ENCODE data around the gene C5orf34.
"Not testable (repeated sequence)": the region's sequence is repeated elsewhere in the genome, so short reads cannot be mapped to it uniquely, and the experiment has no call there.

C5orf34 gene

DNA sequence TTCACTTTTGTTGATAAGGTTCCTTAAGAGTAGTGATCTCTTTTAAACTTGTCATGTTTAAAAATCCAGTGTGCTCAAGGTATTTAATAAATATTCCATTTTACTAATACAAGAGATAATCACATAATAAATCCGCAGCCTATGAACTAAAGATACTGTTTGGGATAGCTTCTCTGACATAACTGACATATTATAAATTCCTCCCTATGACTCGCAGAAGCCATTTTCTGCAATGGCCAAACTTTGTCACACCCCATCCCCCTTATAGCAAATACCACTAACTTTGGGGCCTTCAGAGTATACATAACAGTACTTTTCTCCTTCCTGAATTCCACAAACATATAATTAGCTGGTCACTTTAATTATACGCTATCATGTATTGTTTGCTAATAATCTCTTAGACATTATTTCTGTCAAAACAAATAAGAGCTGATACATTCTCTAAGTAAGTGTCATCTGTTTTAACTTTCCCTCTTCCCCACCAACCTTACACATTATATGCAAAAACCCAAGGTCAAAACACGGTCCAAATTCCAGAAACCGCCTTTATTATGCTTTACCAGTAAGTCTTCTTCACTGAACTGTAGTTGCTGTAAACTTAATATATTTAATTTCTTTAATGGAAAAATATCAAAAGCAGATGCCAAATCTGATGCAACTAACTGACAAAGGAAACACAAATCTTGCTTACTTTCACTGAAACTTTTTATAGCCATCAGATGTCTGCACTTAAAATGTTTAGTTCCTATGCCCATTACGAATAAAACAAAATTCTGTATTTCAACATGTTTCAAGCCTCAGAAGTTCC lies 32.3 kb downstream of the C5orf34 start:
- H3K27me3 ChIP-seq (ENCODE audit: control insufficient read depth in 1 of 2, insufficient read depth in 2 of 2, low read length in 2 of 2): no peaks in the 10 kb centered on the region
- no peaks in the 10 kb centered on the region for H3K36me3 ChIP-seq (ENCODE audit: insufficient read depth, low read length)
- H3K9ac ChIP-seq (ENCODE audit: low read length): peak overlapping the region; percentile 86
- H3K4me3 ChIP-seq (ENCODE audit: low read depth in 1 of 2, low read length in 2 of 2): peak overlapping the region; percentile 89 to 92
- H3K27ac ChIP-seq (ENCODE audit: low read depth, low read length): peak overlapping the region; percentile 89
- no peaks in the 10 kb centered on the region for H3K9me3 ChIP-seq (ENCODE audit: low read length)
- peaks cover 15% of the 10 kb centered on the region for H3K4me1 ChIP-seq (ENCODE audit: insufficient read depth, low read length)

GRCh38 chr5:43469671-43470391 lies 45.1 kb downstream of the C5orf34 start:
- no peak overlapping the region for H3K4me3 ChIP-seq (ENCODE audit: low read depth in 1 of 2, low read length in 2 of 2)
- peaks cover 7% of the 10 kb centered on the region for H3K9me3 ChIP-seq (ENCODE audit: low read length)
- H3K4me1 ChIP-seq (ENCODE audit: insufficient read depth, low read length): no peaks in the 10 kb centered on the region
- no peak overlapping the region for H3K27ac ChIP-seq (ENCODE audit: low read depth, low read length)
- H3K27me3 ChIP-seq (ENCODE audit: control insufficient read depth in 1 of 2, insufficient read depth in 2 of 2, low read length in 2 of 2): no peaks in the 10 kb centered on the region
- H3K36me3 ChIP-seq (ENCODE audit: insufficient read depth, low read length): peaks cover 7% of the 10 kb centered on the region
- no peak overlapping the region for H3K9ac ChIP-seq (ENCODE audit: low read length)

GRCh38 chr5:43467100-43467499 lies 47.8 kb downstream of the C5orf34 start:
- H3K27me3 ChIP-seq (ENCODE audit: control insufficient read depth in 1 of 2, insufficient read depth in 2 of 2, low read length in 2 of 2): no peaks in the 10 kb centered on the region
- peaks cover 7% of the 10 kb centered on the region for H3K36me3 ChIP-seq (ENCODE audit: insufficient read depth, low read length)
- no peaks in the 10 kb centered on the region for H3K4me1 ChIP-seq (ENCODE audit: insufficient read depth, low read length)
- H3K9me3 ChIP-seq (ENCODE audit: low read length): peaks cover 7% of the 10 kb centered on the region
- H3K27ac ChIP-seq (ENCODE audit: low read depth, low read length): no peak overlapping the region
- no peak overlapping the region for H3K4me3 ChIP-seq (ENCODE audit: low read depth in 1 of 2, low read length in 2 of 2)
- H3K9ac ChIP-seq (ENCODE audit: low read length): no peak overlapping the region

- not testable (repeated sequence) for H3K9me3 ChIP-seq (ENCODE audit: low read length); H3K27me3 ChIP-seq (ENCODE audit: control insufficient read depth in 1 of 2, insufficient read depth in 2 of 2, low read length in 2 of 2); H3K4me1 ChIP-seq (ENCODE audit: insufficient read depth, low read length); H3K36me3 ChIP-seq (ENCODE audit: insufficient read depth, low read length); H3K4me3 ChIP-seq (ENCODE audit: low read depth in 1 of 2, low read length in 2 of 2); H3K9ac ChIP-seq (ENCODE audit: low read length); H3K27ac ChIP-seq (ENCODE audit: low read depth, low read length)
Observed at GRCh38 chr5:43465455-43465854, 49.5 kb downstream of the C5orf34 start.

DNA sequence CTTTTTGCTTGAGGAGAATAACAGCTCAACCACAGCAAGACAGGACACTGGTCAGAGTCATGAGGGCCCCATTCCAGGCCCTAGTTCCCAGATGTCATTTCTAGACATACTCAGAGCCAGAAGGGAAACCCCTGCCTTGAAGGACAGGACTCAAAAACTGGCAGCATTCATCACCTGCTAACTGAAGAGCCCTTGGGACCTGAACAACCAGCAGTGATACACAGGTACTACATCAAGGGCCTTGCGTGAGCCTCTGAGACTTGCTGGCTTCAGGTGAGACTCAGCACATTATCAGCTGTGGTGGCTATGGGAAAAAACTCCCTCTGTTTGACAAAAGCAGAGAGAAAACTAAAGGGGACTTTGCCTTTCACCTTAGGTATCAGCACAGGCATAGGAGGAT lies 53.9 kb downstream of the C5orf34 start:
- Histone ChIP-seq H3K27me3 (ENCODE audit: control insufficient read depth in 1 of 2, insufficient read depth in 2 of 2, low read length in 2 of 2) (no peaks in the 10 kb centered on the region), H3K4me3 (ENCODE audit: low read depth in 1 of 2, low read length in 2 of 2) (no peak overlapping the region), H3K27ac (ENCODE audit: low read depth, low read length) (no peak overlapping the region), H3K4me1 (ENCODE audit: insufficient read depth, low read length) (no peaks in the 10 kb centered on the region), H3K9me3 (ENCODE audit: low read length) (no peaks in the 10 kb centered on the region), H3K9ac (ENCODE audit: low read length) (no peak overlapping the region), H3K36me3 (ENCODE audit: insufficient read depth, low read length) (no peaks in the 10 kb centered on the region)

DNA sequence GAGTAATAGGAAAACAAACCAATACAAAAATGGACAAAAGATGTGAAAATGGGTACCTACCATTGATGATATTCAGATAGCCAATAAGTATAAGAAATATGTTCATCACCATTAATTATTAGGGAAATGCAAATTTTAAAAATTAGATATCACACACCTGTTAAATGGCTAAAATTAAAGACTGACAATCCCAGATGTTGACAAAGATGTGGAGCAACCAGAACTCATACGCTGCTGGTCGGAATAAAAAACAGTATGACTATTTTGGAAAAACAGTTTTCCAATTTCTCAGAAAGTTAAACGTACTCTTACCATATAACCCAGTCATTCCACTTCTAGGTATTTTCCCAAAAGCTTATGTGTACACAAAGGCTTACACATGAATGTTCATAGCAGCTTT lies 58.4 kb downstream of the C5orf34 start:
- Histone ChIP-seq H3K4me1 (ENCODE audit: insufficient read depth, low read length) (no peaks in the 10 kb centered on the region), H3K9me3 (ENCODE audit: low read length) (no peaks in the 10 kb centered on the region), H3K9ac (ENCODE audit: low read length) (no peak overlapping the region), H3K27me3 (ENCODE audit: control insufficient read depth in 1 of 2, insufficient read depth in 2 of 2, low read length in 2 of 2) (no peaks in the 10 kb centered on the region), H3K36me3 (ENCODE audit: insufficient read depth, low read length) (peaks cover 6% of the 10 kb centered on the region), H3K4me3 (ENCODE audit: low read depth in 1 of 2, low read length in 2 of 2) (no peak overlapping the region), H3K27ac (ENCODE audit: low read depth, low read length) (no peak overlapping the region)

DNA sequence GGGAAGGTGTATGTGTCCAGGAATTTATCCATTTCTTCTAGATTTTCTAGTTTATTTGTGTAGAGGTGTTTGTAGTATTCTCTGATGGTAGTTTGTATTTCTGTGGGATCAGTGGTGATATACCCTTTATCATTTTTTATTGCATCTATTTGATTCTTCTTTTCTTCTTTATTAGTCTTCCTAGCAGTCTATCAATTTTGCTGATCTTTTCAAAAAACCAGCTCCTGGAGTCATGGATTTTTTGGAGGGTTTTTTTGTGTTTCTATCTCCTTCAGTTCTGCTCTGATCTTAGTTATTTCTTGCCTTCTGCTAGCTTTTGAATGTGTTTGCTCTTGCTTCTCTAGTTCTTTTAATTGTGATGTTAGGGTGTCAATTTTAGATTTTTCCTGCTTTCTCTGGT lies 73.4 kb downstream of the C5orf34 start:
- not testable (repeated sequence) for H3K9ac ChIP-seq (ENCODE audit: low read length); H3K27ac ChIP-seq (ENCODE audit: low read depth, low read length); H3K4me3 ChIP-seq (ENCODE audit: low read depth in 1 of 2, low read length in 2 of 2); H3K27me3 ChIP-seq (ENCODE audit: control insufficient read depth in 1 of 2, insufficient read depth in 2 of 2, low read length in 2 of 2); H3K9me3 ChIP-seq (ENCODE audit: low read length); H3K36me3 ChIP-seq (ENCODE audit: insufficient read depth, low read length); H3K4me1 ChIP-seq (ENCODE audit: insufficient read depth, low read length)

GRCh38 chr5:43437062-43437660 lies 77.8 kb downstream of the C5orf34 start:
- Histone ChIP-seq H3K36me3 (ENCODE audit: insufficient read depth, low read length) (no peaks in the 10 kb centered on the region), H3K9me3 (ENCODE audit: low read length) (no peaks in the 10 kb centered on the region), H3K27me3 (ENCODE audit: control insufficient read depth in 1 of 2, insufficient read depth in 2 of 2, low read length in 2 of 2) (no peaks in the 10 kb centered on the region), H3K4me3 (ENCODE audit: low read depth in 1 of 2, low read length in 2 of 2) (no peak overlapping the region), H3K4me1 (ENCODE audit: insufficient read depth, low read length) (no peaks in the 10 kb centered on the region), H3K9ac (ENCODE audit: low read length) (no peak overlapping the region), H3K27ac (ENCODE audit: low read depth, low read length) (no peak overlapping the region)

Data from muscle layer of colon (tissue), 2 donors.